Natural killer cell (primary cell): ENCODE measurements around the gene DNAJB7. TPM values are rescaled to one million over a fixed set of nuclear protein-coding genes. Genes with fewer than 3 reads are reported as not detected.

ENCODE experiments used
- ATAC-seq, 3 donors: fragments of 150-1000 bp in 2 of 3; fragments of 200-7000 bp in 1 of 3; cut with Tn5 transposase; 1 replicate in 1 of 3; 2 replicates in 2 of 3; pipeline ENCODE4 v1.10.0; 2021; ENCODE audit warnings: mild to moderate bottlenecking in 2 of 3, moderate library complexity in 2 of 3
- DNase-seq, 2 donors: peaks; one replicate each; pipeline versions ENCODE4 v3.0.0 to v3.0.0-alpha.2; 2013 to 2021; ENCODE audit warnings: mixed read lengths in 1 of 2
- H3K27ac ChIP-seq: one replicate; pipeline ENCODE4 v1.5.1; 2013; ENCODE audit warnings: mild to moderate bottlenecking, low read length
- H3K27me3 ChIP-seq: one replicate; pipeline ENCODE4 v1.6.1; 2013; ENCODE audit warnings: low read length; ENCODE audit not compliant: control insufficient read depth, insufficient read depth
- H3K36me3 ChIP-seq: one replicate; pipeline ENCODE4 v1.6.1; 2013; ENCODE audit warnings: low read length; ENCODE audit not compliant: control insufficient read depth, insufficient read depth
- H3K4me1 ChIP-seq: one replicate; pipeline ENCODE4 v1.6.1; 2013; ENCODE audit warnings: low read length; ENCODE audit not compliant: control insufficient read depth, insufficient read depth
- H3K4me3 ChIP-seq: one replicate; pipeline ENCODE4 v1.5.1; 2013; ENCODE audit warnings: low read length
- H3K9me3 ChIP-seq: one replicate; pipeline ENCODE4 v1.6.1; 2013; ENCODE audit warnings: low read length; ENCODE audit not compliant: control insufficient read depth, insufficient read depth
- H3K27ac Mint-ChIP-seq, 2 donors: one replicate each; pipeline ENCODE4 v1.8.0; 2022; ENCODE audit warnings: mild to moderate bottlenecking in 2 of 2, mixed read lengths in 2 of 2, moderate library complexity in 1 of 2
- H3K27me3 Mint-ChIP-seq, 2 donors: one replicate each; pipeline ENCODE4 v1.8.0; 2022; ENCODE audit warnings: low read depth in 2 of 2, mixed read lengths in 2 of 2
- H3K36me3 Mint-ChIP-seq: one replicate; pipeline ENCODE4 v1.8.0; 2022; ENCODE audit warnings: mixed read lengths
- H3K4me1 Mint-ChIP-seq, 2 donors: one replicate each; pipeline ENCODE4 v1.8.0; 2022; ENCODE audit warnings: mixed read lengths in 2 of 2
- H3K4me3 Mint-ChIP-seq: one replicate; pipeline ENCODE4 v1.8.0; 2022; ENCODE audit warnings: mild to moderate bottlenecking, moderate library complexity, mixed read lengths
- H3K9me3 Mint-ChIP-seq, 2 donors: one replicate each; pipeline ENCODE4 v1.8.0; 2022; ENCODE audit warnings: mixed read lengths in 2 of 2
- CTCF ChIP-seq: fragments of 200-600 bp; IDR thresholded peaks from one replicate; pipeline ENCODE4 v1.8.0; 2022; ENCODE audit warnings: antibody characterized with exemption
- WGBS: methylation state at CpG from one replicate; pipeline ENCODE4 v1.1.7; 2013; ENCODE audit warnings: missing lambda C conversion rate; ENCODE audit not compliant: insufficient coverage; 5-methylcytosine and 5-hydroxymethylcytosine counted together
- intact Hi-C: fragments of 100-400 bp; cut with micrococcal nuclease; formaldehyde crosslinking; loops from one replicate; pipeline ENCODE4 v1.14.2; 2022
- total RNA-seq, 4 donors: library from RNA; stranded (reverse); fragments of 120-200 nt in 1 of 4; gene quantifications; one replicate each; pipeline versions ENCODE4 v1.2.3 to v1.2.4, GENCODE V29; 2013 to 2022

Gene DNAJB7
- total RNA-seq, 3 donors from 2014 or later (not counting 1 experiment from before 2014, with no cell fraction given), result not detected

GRCh38 chr22:40823426-40823825, 38.5 kb downstream of the DNAJB7 start:
- no peak overlapping the region for H3K27ac ChIP-seq
- no peaks in the 10 kb centered on the region for H3K27me3 ChIP-seq
- H3K36me3 ChIP-seq, result peaks cover 16% of the 10 kb centered on the region
- H3K9me3 Mint-ChIP-seq, result no peaks in the 10 kb centered on the region
- DNase-seq (no peak), ATAC-seq (no peak)
- H3K36me3 Mint-ChIP-seq, result no peaks in the 10 kb centered on the region
- H3K4me3 Mint-ChIP-seq, result no peak overlapping the region
- 86% methylated on average over 1 of the region's 1 CpG for WGBS
- peaks cover 12% of the 10 kb centered on the region for H3K4me1 ChIP-seq
- intact Hi-C loops, result no loop called here
- H3K4me1 Mint-ChIP-seq, result peaks cover 13 to 15% of the 10 kb centered on the region in 2 donors
- no peak overlapping the region for H3K4me3 ChIP-seq
- H3K9me3 ChIP-seq, result no peaks in the 10 kb centered on the region
- TF ChIP-seq CTCF, result no peak
- no peak overlapping the region for H3K27ac Mint-ChIP-seq
- H3K27me3 Mint-ChIP-seq, result no peaks in the 10 kb centered on the region

GRCh38 chr22:40819599-40820140, 42.2 kb downstream of the DNAJB7 start:
- no peaks in the 10 kb centered on the region for H3K27me3 Mint-ChIP-seq
- no peaks in the 10 kb centered on the region for H3K36me3 Mint-ChIP-seq
- Histone ChIP-seq H3K4me1 (peaks cover 21% of the 10 kb centered on the region), H3K4me3 (peak overlapping the region; percentile 99), H3K27me3 (no peaks in the 10 kb centered on the region), H3K27ac (peak overlapping the region; percentile 38), H3K36me3 (no peaks in the 10 kb centered on the region), H3K9me3 (no peaks in the 10 kb centered on the region)
- WGBS, result 2% methylated on average over 3 of the region's 4 CpGs
- DNase-seq (no peak), ATAC-seq (no peak)
- H3K27ac Mint-ChIP-seq, result peak overlapping the region; percentile 78 to 92
- peak overlapping the region; percentile 78 for H3K4me3 Mint-ChIP-seq
- no peaks in the 10 kb centered on the region for H3K9me3 Mint-ChIP-seq
- intact Hi-C loops, result loop anchor here (2.0 kb wide), 2 partner anchors 37 to 183 kb away; partner anchors contain the start of genes MRTFA, ST13 and XPNPEP3
- no peak for TF ChIP-seq CTCF
- peaks cover 29 to 32% of the 10 kb centered on the region in 2 donors for H3K4me1 Mint-ChIP-seq

- Mint-ChIP-seq H3K27ac (peak within 1 kb of the TSS; percentile 78 to 92), H3K27me3 (no peaks in the 10 kb centered on the region), H3K4me1 (peaks cover 32 to 35% of the 10 kb centered on the region in 2 donors), H3K4me3 (peak within 1 kb of the TSS; percentile 78), H3K9me3 (no peaks in the 10 kb centered on the region), H3K36me3 (no peaks in the 10 kb centered on the region)
- no peaks in the 10 kb centered on the region for H3K36me3 ChIP-seq
- peak within 1 kb of the TSS; percentile 89 for H3K27ac ChIP-seq
- H3K4me3 ChIP-seq, result peak within 1 kb of the TSS; percentile 99
- intact Hi-C loops, result loop anchor here (2.0 kb wide), 2 partner anchors 38 to 182 kb away; partner anchors contain the start of genes MRTFA, ST13 and XPNPEP3
- H3K9me3 ChIP-seq, result no peaks in the 10 kb centered on the region
- peak; percentile 81 to 93 (median 85) for ATAC-seq
- under 1% methylated on average over 61 of the region's 61 CpGs for WGBS
- H3K27me3 ChIP-seq, result no peaks in the 10 kb centered on the region
- H3K4me1 ChIP-seq, result peaks cover 21% of the 10 kb centered on the region
- TF ChIP-seq CTCF, result peak; percentile 29
- DNase-seq, result peak; percentile 81 to 93
These were observed 42.9 kb downstream of the DNAJB7 start, which contains the start of gene SLC25A17 for GRCh38 chr22:40818747-40819598. TSS of gene SLC25A17 (minus strand) at chr22:40819346. CDS start at chr22:40819248, 98 bp downstream.
